Myocyte (in vitro differentiated cells): Measurements from ENCODE around the gene CCDC93. TPM values are rescaled to one million over a fixed set of nuclear protein-coding genes. Genes with fewer than 3 reads are reported as not detected.
"Not testable (repeated sequence)": the region's sequence is repeated elsewhere in the genome, so short reads cannot be mapped to it uniquely, and the experiment has no call there.

Experiments
- DNase-seq: peaks from one replicate; pipeline ENCODE4 v3.0.0-alpha.2; 2012; ENCODE audit warnings: low read depth
- total RNA-seq: library from RNA; depleted of rRNA; stranded (reverse); fragments of >200 nt; gene quantifications from 2 replicates; pipeline ENCODE4 v1.2.3, GENCODE V29; 2014

The CCDC93 gene
- total RNA-seq, 1 donor from 2014 or later = 17.4 TPM

DNA sequence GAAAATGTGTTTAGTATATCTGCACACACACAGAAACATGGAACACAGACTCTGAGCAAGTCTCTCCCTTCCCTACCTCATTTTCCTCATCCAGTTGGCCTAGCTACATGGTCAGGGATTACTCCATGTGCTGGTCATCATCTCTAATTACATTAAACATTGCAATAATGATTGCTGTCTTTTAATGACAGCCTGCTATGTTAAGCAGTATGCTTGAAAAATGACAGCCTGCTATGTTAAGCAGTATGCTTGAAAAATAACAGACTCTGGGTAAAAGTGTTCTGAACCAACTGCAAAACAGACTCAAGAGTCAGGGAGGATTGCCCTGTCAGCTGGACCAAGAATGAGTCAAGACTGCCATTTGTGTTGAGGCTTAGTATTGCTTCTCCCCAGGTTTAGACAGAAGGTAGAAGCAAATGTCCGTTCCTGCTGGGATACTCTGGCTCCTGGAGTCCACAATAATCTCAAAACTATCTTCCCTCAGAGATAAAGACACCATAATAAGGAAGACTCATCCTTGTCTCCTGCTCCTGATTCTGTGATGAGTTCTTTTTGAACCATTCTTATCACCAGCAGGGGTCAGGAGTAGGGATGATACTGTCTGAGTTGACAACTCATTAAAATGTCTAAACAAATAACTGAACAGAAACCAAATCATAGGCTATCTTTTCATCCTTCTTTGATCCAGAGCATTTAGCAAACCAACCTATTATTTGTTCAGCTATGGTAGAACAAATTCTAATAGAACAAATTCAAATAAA is 57.7 kb downstream of the CCDC93 start:
- DNase-seq = peak; percentile 14

DNA sequence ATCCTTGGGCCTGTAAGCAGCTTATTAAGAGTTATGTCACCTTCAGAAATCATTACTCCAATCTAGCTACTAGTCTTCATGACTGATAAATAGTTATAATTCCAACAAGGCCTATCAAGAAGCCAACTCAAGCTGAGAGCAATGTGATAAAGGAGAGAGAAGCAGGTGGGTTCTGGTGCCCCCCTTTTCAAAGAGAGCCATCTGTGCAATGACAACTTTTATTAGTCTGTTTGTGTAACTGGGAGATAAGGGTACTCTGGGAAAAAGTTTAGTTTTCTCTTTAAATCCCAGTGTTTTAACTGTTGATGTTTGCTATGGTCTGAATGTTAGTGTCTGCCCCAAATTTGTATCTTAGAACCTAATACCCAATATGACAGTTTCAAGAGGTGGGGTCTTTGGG is 60.6 kb downstream of the CCDC93 start:
- DNase-seq = no peak

DNA sequence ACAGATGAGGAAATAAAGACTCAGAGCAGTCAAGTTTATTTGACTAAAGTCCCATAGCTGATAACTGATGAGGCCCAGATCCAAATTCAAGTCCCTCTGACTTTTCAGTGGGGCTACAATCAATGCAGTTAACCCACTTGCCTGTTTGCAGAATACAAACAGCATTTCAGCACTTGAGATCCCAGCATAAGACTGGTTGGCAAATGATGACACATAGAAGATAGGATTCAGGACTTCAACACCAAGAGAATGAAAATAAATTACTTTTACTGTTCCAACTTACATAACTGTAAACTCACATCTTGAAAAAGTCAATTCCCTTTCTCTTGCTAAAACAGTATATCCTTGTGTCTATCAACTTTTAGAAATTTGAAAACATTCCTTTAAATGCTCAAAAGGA is 61.2 kb downstream of the CCDC93 start:
- DNase-seq = no peak

DNA sequence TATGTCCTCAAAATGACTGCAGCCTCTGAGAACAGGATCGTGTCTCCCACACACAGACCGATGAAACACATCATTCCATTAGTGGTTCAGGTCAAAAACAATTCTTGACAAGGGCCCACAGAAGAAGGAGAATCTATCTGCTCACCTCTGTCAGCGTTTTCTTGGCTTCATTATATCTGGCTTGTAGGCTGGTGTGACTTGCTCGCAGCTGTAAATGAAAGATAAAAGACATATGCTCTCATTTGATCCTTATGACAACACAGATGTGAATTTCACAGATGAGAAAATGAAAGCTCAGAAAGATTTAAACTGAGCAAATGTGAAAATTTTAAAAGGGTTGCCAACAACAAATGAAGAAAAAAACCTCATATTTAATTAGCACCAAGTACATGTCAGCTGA is 61.6 kb downstream of the CCDC93 start:
- DNase-seq = no peak

DNA sequence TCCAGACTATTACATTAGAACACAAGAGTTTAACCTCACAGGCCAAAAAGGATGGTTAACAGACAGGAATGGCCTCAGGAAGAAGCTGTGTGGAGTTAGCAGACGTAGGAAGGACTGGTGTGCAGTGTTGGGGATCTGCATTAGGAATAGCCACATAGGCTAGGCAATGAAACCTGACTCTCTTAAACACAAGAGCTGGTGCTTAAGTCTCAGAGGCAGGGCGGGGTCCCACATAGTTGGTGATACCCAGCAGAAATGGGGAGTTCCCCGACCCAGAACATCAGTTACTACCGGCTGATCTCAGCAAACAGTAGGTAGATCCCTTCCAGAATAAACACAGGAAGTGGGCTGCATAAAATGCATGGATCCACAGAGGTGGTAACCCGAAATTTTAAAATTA is 64.1 kb downstream of the CCDC93 start:
- no peak for DNase-seq

DNA sequence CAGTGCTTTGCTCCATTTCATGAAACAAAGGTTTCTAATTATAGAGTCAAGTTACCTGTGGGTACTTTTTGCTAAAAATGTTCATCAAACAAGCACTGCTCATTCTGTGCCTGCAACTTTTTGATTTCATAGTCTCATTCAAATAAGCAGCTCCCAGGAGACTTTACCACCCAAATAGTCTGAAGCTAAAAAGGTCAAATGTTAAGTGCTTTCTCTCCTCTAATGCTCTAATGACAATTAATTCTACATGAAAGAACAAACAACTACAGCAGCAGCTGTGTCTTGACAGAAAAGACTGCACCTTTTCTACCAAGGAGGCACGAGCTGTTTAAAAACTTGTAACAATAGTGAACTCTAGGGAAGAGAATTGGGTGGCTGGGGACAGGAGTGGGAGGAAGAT is 65.3 kb downstream of the CCDC93 start:
- DNase-seq = no peak

DNA sequence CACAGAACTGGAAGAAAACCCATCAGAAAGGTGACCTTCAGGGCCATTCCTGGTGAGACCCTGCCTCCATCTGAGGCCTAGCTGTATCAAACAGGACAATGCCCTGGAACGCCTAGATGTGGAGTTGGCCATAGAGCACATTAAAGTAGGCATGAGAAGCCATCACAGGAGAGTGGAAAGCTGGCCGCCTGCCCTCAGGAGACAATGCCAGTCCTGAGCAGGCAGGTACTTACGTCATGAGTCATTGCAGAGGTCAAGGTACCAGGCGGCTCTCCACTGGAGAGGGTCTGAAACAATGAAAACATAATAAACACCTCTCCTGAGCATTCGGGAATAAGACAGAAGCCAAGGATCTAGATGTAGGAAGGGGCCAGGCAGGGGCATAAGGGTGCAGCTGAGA is 68.6 kb downstream of the CCDC93 start:
- DNase-seq = no peak

DNA sequence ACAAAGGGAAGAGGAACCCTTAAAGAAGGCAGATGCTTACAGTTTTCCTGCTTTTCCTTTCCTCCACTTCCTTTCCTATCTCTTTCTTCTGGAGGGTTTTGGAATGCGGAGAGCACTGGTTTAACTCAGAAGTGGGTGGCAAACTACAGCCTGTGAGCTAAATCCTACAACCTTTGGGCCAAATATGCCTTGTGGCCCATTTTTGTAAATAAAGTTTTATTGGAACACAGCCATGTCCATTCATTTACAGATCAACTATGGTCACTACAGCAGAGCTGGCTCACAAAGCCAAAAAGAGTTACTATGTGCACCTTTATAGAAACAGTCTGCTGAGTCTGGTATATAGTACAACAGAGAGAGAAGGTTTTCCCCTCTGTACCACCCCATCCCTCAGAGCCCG is 69.1 kb downstream of the CCDC93 start:
- no peak for DNase-seq

DNA sequence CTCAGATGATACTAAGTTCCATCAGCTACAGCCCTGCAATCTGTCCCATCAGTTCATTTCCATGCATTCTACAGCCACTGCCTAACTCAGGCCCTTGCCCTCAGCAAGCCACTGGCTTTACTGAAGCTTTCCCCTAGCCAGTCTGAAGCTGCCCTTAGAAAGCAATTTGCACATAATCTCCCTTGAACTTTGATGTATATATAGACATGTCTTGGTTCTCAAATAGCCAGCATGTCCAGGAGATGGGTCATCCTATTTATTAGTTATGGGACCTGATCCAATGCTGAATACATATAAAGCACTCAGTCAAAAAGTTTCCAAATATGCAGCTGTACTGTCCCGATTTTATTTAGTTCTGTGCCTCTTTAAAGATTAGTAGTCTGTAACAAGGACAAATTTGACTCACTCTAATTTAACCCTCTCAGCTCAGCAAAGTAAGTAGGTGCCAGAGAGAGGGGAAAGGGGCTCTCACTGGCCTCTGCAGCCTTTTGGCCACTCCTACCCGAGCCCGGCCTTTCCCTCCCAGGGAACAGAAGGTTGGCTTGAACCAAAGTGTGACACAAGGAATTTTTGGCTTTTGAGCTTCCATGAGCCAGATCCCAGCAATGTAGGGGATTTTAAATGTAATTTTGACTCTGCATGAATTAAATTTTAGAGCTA is 70.7 kb downstream of the CCDC93 start:
- no peak for DNase-seq

DNA sequence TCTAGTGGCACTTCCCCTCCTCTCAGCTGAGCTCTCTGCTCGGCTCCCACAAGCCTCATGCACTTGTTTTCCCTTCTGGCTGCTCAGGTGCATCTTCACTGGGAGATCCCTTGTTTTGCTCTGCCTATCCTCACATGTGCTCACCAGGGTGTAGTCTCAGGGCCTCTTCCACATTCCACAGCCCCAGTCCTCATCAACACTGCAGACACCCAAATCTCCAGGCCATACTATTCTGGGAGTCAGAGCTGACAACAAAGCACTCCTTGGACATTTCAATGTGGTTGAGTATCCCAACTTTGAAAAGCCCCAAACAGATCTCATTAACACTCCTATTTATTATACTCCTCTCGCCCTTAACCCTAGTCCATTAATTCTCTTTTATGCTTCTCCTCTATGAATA is 71.3 kb downstream of the CCDC93 start:
- DNase-seq = peak; percentile 9

DNA sequence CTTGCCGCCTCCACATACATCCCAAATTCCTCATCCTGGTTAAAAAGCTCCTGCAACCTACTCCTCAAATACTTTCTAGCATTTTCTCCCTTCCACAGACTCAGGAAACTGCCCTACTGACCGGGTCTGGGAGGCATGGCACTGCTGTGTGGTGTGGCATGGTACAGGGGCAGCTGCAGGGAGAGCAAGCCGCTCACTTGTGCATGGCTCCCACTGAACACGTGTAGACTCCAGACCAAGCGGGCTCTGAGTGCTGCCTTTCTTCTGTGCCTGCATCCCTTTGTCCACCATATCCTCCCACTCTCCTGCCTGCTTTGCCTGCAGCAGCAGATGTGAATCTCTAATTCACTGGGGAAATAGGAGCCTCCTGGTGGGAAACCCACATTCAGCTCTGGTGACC is 72.2 kb downstream of the CCDC93 start:
- no peak for DNase-seq

DNA sequence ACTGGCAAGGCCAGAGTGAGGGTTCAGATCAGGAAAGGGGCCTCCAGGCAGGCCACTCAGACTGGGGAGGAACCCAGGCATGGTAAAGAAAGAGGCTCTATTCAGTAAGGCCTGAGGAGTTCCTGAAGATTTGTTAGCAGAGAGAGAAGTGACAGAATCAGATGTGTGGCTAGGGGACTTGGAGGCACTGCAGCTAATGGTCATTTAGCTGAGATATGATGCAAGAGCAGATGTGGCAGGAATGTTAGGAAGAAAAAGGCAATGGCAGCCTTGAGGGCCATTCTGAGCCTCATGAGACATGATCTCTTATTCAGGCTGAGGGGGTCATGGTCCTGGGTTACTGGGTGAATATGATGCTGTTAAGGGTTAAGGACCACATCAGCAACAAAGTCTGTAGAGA is 73.4 kb downstream of the CCDC93 start:
- DNase-seq = no peak

DNA sequence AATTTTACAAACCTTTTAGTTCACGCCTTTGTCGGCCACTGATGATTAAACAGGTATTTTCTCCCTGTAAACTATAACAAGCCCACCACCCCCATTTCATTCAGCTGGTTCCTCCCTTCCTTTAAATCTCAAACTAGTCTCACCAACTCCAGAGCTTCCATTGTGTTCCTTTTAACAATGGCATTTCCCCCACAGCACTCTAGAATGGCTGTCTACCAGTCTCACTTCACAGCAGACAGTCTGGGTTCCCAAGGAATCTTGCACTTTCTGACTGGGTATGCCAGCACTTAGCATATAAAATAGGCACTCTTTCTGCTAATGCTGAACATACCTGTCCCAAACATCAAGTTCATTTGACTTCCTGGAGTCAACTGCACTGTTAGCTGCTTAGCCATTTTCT is 75.3 kb downstream of the CCDC93 start:
- no peak for DNase-seq

DNA sequence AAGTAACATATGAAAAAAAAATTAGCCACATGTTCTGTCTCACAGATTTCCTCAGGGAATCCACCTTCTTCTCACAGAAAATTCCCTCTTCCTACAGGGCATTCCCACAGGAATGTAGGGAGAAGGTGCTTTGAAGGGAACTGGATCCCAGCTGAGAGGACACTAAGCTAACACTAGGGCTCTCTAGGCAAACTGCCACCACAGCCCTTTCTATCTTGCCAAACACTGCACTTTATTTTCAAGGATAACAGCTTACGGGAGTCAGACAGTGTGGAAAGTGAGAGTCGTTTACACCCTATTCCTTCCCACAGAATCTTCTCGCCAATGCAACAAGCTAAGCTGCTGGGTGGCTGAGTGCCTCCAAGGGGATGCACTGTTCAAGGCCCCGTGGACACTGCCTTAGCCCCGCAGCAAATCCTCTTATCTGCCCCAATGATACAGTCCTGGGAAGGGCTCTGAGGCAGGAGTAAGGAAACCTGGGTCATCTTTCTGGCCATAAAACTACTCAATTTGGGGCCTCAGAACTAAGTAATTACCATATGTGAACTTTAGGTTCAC is 76.9 kb downstream of the CCDC93 start:
- no peak for DNase-seq

DNA sequence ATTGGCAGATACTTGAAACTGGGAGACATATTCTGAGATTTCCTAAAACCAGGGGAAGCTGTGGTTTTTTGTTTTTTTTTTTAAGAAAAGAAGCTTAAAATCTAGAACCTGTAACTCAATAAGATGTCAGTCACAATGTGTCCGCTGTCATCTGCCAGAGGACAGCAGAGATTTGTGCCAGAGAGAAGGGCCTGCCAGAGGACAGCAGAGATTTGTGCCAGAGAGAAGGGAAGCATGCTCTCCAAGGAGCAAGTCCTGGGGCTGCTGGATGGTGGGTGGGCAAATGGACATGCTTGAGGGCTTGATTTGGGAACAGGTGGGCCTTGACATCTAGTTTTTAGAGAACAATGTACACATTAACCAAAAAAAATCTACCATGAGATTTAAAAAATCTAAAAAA is 77.9 kb downstream of the CCDC93 start:
- DNase-seq = no peak

DNA sequence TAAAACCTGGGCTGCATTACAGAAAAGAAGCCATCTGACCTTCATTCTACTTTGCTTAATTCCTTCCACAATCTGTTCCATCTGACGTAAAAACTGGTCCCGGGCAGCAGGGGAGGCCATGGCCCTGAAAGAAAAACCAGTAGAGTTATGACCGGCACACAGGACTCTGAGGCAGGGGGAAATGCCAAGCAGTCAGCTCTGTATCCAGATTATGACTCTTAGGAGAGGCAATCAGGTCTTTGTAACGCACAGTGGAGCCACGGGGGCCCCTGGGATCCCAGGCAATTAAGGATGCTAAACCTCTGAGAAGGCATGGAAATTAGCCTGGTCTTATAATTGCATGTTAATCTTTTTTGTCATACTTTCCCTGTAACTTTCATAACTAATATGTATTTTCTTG is 78.4 kb downstream of the CCDC93 start:
- no peak for DNase-seq

DNA sequence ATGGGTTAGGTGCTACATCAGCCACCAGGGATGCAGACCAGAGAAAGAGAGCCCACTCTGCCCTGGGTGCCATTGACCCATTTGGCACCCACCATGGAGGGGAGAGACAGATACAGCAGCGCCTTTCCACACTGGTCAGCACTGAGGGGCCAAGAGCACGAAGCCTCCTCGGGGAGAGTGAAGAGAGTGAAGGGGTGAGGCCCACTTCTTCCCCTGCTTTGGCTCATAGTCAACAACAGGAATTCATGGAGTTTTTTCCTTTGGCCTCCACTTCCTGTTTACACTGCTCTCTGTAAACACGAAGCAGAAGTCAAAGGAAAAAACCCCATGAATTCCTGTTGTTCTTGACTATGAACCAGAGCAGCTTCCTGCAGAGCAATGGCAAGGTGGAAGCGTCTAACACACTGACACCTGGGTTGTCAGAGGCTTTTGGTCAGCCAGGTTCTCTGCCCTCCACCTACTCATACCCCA is 80.0 kb downstream of the CCDC93 start:
- DNase-seq = no peak

DNA sequence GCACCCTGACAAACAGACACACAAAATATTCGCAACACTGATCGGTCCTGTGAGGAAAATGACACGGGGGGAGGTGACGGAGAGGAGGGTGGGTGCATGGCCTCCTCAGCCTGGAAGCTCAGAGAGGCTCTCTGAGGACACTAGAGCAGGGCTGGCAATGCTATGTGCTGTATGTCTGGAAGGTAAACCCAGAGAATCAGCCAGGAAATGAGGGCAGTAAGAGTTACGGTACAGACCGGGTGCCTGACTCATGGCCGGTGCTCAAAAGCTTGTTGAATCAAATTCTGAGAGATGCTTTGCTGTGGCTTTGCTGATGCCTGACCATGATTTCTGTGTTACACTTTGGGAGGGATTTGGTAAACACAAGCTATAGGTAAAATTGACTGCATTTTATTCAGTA is 81.9 kb downstream of the CCDC93 start:
- no peak for DNase-seq

DNA sequence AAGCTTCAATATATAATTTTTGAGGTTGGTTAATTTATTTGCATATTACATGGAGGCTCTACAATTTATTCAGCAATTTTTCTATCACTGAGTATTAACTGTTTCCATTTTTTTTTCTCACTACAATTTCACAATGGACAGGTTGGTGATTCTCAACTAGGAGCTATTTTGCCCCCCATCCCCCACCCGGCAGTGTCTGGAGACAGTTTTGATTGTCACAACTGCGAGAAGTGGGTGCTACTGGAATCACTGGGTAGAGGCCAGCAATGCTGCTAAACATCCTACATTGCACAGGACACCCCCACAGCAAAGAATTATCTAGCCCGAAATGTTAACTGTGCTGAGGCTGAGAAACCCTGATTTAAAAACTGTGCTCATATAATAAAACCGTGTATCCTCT is 82.6 kb downstream of the CCDC93 start:
- DNase-seq = no peak

DNA sequence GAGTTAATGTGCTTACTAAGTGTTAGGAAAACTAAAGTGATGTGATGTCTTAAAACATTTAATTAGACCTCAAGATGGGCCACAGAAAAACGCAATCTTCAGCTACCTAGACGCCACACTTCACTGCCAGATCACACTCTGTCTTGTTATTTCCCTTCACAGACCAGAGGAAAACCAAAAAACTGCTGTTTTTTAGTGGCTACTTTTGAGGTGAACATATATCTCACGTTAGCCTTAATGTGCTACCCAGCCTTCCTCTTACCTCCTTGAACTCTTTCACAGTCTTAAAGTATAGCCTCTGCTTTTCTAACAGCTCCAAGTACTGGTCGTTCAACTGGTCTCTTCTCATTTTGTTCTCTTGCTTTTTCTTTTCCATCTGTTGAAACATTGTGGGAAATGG is 83.1 kb downstream of the CCDC93 start:
- DNase-seq = no peak

DNA sequence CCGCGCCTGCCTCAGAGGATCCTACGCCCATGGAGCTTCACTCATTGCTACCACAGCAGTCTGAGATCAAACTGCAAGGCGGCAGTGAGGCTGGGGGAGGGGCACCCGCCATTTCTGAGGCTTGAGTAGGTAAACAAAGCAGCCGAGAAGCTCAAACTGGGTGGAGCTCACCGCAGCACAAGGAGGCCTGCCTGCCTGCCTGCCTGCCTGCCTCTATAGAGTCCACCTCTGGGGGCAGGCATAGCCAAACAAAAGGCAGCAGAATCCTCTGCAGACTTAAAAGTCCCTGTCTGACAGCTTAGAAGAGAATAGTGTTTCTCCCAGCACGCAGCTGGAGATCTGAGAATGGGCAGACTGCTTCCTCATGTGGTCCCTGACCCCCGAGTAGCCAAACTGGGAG is 90.4 kb downstream of the CCDC93 start:
- DNase-seq = not testable (repeated sequence)

DNA sequence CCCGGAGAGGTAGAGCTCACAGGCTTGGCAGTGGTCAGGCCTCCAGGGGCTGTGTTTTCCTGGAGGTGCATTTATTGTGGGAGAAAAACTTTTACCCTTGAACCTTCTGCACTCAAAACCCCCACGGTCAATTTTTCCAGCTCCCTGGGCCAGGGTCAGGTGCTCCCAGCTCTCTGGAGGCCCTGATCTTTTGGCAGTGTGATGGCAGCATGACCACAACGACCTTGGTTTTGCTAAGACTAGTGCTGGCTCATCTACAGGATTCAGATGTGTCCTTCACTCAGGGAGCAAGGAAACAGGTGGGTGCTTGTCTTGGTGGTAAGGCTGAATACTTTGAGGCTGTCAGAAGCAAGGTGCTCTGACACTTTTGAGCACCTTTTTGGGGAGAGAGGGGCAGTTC is 92.3 kb downstream of the CCDC93 start:
- DNase-seq = peak; percentile 26

DNA sequence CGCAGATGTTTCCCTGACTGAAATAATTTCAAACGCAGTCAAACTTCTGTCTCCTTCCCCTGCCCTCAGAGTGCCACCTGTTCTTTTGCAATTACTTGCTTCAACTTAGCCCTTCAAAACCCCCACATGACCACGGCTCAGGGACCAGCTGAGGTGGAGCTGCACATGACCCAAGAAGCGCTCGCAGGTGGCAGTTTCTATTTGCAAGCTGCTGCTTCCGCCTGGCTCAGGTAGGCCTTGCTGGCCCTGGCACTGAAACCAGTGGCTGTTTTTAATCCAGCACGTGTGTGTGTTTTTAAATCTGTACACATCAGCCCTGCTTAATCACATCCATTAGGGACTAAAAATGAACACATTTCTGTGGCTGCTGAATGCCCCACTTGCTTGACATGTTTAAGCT is 95.3 kb downstream of the CCDC93 start:
- DNase-seq = no peak
